ENCODE measurements around the gene UBL3.
A peak's percentile ranks its signal among the peaks of the same experiment; 100 is the strongest.

Gene UBL3

GRCh38 chr13:29810898-29811297, 39.5 kb downstream of the UBL3 start:
- no peak for DNase-seq

DNA sequence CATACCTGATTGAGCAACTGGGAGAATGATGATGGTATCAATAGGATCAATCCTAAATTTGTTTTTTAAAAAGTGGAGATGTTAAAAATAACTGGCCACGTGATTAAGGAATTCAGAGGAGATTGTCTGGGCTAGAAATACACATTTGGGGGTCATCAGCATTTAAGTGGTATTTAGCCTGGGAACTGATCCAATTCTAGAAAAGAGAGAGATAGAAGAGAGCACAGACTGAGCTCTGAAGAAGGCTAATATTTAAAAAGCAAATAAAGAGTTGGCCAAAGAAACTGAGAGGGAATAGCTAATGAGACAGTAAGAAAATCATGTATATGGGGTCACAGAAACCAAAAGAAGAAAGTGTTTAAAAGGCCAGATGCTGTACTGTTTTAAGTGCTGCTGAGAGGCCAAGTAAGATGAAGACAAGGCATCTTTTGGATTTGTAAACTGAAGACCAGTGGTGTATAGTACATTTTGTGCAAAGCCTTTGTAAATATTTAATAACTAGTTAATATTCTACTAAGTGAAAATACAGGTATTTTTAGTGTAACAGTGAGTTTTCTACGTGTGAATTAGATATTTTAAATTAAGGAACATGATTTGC, 40.2 kb downstream of the UBL3 start:
- DNase-seq: no peak

DNA sequence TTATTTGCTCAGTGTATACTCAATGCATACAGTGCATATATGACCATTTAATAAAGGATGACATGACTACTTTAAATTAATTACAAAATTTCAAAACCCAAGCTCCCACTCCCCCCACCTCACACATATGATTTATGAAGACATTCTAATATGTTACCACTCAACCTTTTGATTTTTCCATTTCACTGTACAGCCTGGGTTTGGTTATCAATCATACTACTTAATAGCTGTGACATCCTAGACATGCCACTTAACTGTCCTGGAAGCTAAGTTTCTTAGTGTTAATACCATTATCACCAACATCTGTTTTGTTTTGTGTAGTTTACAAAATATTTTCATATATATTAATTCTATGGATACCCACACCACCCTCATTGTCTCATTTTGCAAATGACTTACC, 42.2 kb downstream of the UBL3 start:
- DNase-seq: no peak

DNA sequence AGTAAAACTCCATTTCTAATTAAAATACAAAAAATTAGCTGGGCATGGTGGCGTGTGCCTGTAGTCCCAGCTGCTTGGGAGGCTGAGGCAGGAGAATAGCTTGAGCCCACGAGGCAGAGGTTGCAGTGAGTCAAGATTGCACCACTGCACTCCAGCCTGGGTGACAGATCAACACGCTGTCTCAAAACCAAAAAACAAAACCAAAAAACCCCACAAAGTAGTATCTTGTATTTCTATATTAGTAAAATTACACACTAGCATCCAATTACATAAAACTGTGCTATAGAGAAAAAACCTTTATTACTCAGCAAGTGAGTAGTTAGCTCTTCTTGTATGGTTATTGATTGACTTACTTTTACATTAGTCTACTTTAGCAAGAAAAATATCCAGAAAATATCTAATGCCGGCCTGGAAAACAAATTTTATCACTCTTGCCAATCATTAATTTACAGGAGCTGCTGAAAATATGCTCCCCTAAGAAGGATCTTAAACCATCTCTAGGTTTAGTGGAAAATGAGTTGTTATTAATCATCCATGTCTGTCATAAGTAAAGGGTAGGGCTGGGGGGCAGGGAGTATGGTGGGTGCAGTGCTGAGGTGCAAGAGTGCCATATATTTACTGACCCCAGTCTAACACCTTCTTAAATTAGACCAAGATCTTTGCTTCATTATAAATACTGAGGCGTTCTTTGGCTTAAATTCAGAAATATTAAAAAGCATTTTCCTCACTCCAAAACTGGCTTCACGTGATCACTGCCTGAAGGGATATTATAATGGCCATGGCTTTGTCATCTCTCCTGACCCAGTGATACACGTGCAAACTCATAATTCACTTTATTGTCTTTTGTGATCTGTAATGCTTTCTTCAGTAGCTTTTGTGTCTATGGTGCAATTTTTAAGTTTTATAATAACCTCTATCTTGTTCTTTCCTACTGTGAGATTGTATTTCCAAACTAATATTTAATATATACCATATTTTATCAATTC, 44.1 kb downstream of the UBL3 start:
- DNase-seq: no peak

DNA sequence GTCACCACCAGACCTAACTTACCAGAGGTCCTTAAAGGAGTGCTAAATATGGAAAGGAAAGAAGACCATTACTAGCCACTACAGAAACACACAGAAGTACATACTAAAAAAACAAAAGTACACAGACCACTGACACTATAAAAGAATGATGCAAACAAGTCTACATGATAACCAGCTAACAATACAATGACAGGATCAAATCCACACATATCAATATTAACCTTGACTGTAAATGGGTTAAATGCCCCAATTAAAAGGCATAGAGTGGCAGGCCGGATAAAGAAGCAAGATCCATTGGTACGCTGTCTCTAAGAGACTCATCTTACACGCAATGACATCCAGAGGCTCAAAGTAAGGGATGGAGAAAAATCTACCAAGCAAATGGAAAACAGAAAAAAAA, 47.2 kb downstream of the UBL3 start:
- DNase-seq: no peak

DNA sequence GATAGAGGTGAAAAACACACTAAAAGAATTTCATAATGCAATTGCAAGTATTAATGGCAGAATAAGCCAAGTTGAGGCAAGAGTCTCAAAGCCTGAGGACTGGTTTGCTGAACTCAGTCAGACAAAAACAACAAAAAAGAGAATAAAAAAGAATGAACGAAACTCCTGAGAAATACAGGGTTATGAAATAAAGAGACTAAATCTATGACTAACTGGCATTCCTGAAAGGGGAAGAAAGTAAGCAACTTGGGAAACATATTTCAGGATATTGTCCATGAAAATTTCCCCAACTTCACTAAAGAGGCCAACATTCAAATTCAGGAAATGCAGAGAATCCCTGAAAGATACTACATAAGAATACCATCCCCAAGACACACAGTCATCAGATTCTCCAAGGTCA, 47.8 kb downstream of the UBL3 start:
- no peak for DNase-seq

GRCh38 chr13:29801737-29802305, 48.6 kb downstream of the UBL3 start:
- DNase-seq: no peak

- DNase-seq: no peak
These were observed 49.3 kb downstream of the UBL3 start for GRCh38 chr13:29801102-29801501.

DNA sequence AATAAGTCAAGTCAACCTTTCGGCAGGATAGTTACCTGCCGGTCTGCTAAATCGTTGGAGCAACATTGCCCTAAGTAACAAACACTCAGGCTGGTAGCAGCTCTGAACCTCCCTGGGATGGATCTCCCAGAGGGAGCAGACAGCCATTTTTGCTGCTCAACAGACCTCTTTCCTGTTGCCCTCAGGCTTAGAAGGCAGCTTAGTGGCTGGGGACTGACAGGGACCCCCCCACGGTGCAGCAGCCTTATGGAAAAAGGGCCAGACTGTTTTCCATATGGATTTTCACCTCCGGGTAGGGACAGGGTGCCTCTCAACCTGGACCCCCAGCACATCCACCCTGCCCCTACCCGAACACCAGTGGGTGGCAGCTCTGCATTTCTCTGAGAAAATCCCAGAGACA, 49.7 kb downstream of the UBL3 start:
- no peak for DNase-seq

- no peak for DNase-seq
These were observed 51.4 kb downstream of the UBL3 start for GRCh38 chr13:29799041-29799440.

DNA sequence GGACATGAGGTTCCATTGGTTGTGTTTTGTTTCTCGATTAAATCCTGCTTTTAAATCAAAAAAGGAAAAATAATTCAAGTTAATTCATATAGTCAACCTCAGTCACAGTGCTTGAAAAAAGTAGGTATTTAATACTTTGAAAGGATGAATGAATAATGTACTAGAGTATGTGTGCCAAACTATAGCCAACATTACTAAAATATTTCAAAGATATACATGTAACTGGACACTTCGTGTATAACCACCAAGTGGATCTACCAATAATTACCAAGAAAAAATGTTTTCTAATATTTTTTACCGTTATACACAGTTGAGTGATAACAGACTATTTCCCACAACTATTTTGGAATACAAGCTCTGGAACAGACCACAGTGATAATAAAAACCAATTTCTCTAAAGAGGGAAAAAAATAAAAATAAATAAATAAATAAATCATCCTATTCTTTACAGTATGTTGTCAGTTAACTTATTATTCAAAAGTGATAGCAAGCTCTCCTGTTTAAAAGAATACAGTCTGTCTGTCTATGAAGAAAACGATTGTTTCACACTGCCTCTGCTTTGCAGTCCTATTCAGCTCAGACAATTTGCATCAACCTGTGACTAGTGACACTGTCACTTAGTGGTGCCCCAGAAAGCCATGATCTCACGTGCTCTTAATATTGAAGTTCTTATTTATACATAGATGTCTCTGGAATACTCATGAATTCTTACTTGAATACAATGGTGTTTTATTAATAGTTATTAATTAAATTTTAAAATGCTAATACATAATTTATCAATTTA, 58.2 kb downstream of the UBL3 start:
- DNase-seq: peak in 2 of 58 donors; percentile 2 to 19

GRCh38 chr13:29791508-29791907, 58.9 kb downstream of the UBL3 start:
- DNase-seq: no peak

GRCh38 chr13:29786698-29787097, 63.7 kb downstream of the UBL3 start:
- no peak for DNase-seq

GRCh38 chr13:29785978-29786377, 64.4 kb downstream of the UBL3 start:
- no peak for DNase-seq

- DNase-seq: no peak
These were observed 67.6 kb downstream of the UBL3 start for GRCh38 chr13:29782798-29783197.

DNA sequence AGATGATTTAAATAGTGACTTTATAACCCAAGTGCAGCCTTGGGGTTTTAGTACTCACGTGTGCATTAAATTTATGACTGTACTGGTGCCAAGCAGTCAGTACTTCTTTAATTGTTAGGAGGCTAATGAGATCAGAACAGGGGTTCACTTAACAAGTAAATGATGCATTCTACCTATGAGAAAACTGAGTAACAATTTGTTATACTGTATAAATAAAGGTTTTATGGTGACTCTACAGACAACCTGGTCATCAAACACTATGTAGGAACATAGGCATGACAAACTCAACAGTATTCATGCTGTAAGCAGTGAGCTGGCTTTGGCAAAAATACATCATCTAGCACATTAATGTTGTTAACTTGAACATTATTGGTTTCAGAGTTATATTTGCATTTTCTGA, 75.6 kb downstream of the UBL3 start:
- DNase-seq: no peak

- DNase-seq: no peak
These were observed 79.2 kb downstream of the UBL3 start for GRCh38 chr13:29771247-29771646.

GRCh38 chr13:29767006-29767405, 83.4 kb downstream of the UBL3 start:
- peak in 2 of 58 donors; percentile 18 to 57 for DNase-seq

DNA sequence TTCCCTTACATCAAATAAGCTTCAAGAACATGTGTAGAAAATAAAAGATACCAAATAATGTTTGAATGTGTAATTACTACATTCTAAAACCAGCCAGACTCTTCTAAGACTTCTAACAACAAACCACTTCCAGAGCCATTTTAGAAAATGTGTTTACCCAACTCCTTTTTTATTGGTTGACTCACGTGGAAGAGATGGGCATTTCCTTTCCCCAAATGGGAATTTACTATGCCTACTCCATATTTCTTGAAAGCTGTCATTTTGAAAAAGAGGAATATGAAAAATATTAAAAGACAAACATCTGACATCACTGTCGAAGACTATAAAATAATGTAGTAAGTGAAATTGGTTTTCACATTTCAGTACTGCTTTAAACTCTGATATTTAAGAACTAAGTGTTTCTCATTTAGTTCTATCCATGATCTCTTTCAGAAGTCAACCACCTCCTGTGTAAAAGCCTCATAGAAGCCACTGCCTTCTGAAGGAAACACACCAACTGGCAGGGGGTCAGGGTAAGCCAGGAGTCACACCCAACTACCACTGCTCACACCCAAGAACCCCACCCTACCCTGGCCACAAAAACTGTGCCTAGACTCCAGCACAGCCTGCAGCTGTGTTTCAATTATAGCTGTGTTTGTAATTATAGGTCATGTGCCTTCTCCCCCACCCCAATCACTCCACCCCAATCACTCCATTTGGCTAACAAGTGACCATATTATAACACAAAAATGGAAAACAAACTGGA, 86.8 kb downstream of the UBL3 start:
- no peak for DNase-seq

GRCh38 chr13:29761815-29762214, 88.6 kb downstream of the UBL3 start:
- no peak for DNase-seq

DNA sequence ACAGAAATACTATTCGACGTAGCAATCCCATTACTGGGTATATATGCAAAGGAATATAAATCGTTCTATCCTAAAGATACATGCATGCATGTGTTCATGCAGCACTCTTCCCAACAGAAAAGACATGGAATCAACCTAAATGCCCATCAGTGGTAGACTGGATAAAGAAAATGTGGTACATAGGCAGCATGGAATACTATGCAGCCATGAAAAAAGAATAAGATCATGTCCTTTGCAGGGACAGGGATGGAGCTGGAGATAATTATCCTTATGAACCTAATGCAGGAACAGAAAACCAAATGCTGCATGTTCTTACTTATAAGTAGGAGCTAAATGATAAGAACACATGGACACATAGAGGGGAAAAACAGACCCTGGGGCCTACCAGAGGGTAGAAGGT, 89.3 kb downstream of the UBL3 start:
- no peak for DNase-seq

Measured in anterior cingulate cortex (tissue), 58 donors.